ENCODE results near the gene RNF19B.

RNF19B gene

DNA sequence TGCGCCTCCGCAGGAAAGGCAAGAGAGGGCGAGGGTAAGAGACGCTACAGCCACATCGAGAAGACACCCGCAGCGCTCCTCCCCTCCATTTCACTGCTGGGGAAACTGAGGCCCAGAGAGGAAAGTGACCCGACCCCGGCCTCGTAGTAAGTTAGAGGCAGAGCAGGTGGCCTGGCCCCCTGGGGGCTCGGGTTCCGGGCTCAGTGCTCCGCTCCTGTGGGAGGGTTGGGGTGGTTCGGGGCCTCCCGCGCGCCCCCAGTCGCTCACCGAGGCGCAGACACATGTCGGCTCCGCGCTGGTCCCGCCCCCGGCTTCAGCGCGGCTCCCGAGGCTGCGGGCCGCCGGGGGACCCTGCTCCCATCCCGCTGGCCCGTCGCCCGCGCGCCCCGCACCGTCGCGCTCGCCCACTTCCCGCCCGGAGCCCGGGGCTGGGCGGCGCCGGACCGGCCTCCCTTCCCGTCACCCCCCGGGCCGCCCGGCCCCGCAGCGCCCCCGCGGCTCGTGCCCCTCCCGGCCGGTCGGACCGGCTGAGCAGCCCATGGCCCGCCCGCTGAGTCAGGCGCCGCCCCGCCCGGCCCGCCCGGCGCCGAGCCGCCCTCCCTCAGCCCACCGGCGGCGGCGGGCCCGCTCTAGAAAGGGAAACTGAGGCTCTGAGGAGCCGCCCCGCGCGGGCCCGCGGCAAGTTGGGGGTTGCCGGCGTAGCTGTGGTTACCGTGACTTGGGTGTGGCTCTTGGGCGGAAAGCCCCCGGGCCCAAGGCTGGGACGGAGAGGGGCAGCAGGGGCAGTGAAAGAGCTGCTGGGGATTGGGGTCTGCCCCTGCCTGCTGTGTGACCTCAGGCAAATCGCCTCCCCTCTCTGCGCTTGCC, 63.4 kb downstream of the RNF19B start, which contains the start of gene TMEM54:
TSS of gene TMEM54 (minus strand) at position 434 of the 867 bp plus-strand sequence. CDS start at position 283, 151 bp downstream.
- DNase-seq, result no peak

DNA sequence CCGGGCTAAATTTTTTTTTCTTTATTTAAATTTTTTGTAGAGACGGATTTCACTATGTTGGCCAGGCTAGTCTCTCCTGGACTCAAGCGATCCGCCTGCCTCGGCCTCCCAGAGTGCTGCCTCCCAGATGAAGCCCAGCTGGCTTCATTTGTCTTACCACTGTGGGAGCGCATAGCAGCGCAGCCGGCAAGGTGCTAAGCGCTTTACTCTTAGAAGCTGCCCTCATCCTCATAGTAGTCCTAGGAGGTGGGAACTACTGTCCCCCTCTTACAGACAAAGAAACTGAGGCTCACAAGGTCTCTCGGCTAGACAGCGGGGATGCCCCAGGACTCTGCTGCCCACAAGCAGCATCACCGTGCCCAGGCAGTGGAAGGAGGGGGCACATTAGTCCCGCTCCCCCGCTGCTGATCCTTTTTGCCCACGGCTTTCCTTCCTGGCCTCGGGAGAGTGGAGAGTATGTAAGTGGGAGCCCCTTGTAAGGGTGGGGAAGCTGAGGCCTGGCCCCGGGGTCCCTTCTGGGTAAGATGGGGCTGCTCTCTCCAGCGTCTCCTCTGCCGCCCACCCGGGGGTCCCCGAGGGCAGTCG, 64.1 kb downstream of the RNF19B start:
- DNase-seq, result no peak

DNA sequence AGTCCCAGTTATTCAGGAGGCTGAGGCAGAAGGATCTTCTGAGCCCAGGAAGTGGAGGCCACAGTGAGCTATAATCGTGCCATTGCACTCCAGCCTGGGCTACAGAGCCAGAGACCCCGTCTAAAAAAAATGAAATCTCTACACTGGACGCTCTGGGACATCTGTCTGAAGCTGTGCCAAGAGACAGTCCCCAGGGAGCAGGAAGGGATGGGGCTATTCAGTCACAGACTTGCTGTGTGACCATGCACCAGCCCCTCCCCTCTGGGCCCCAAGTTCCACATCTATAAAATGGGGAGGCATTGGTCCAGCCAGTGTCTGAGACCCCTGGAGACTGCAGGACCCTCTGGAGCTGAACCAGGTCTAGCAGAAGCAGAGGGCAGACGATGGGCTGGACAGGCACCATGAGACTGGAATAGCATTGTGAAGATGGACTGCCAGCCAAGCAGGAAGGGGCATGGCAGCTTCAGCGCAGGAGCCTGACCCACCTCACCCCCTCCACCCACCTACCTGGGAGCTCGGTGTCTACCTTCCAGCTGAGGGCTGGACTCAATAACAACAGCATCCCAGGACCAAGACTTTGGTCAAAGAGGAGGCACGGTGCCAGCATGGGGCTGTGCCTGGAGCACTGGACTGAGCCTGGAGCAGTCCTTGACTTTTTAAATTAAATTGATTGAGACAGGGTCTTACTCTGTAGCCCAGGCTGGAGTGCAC, 64.9 kb downstream of the RNF19B start:
- no peak for DNase-seq

DNA sequence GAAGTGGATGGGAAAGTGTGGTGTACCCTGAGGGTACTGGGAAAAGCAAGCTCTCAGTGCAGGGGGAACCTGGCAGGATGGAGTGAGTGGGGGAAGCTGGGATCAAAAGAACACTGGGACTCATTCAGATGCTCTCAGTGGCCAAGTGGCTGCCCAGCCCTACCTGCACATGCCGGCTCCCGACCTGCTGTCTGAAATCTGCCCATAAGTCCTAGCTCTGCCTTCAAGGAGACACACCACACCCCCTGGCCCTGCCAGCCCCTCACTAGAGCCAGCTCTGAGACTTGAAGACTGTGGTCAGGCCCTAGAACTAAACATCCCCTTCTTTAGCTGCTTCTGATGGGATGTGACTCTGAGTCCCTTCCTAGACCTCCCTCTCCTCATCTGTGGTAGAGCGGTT, 65.7 kb downstream of the RNF19B start:
- no peak for DNase-seq

DNA sequence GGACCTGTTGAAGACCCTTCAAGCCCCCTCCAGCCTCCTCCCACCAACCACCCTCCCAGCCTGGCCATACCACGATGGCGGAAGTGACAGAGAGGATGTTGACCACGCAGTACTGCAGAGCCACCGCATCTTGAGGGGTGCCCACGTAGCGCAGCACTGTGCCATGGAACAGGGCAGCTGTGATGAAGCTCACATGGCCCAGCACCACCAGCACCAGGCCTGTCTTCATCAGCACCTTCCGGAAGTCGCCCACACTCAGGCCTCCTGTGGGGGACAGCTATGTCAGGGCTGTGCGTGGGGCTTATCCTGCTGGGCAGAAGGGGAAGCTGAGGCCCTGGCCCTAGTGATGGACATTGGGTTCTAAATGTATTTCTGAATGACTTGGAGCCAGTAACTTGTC, 66.6 kb downstream of the RNF19B start:
- no peak for DNase-seq

DNA sequence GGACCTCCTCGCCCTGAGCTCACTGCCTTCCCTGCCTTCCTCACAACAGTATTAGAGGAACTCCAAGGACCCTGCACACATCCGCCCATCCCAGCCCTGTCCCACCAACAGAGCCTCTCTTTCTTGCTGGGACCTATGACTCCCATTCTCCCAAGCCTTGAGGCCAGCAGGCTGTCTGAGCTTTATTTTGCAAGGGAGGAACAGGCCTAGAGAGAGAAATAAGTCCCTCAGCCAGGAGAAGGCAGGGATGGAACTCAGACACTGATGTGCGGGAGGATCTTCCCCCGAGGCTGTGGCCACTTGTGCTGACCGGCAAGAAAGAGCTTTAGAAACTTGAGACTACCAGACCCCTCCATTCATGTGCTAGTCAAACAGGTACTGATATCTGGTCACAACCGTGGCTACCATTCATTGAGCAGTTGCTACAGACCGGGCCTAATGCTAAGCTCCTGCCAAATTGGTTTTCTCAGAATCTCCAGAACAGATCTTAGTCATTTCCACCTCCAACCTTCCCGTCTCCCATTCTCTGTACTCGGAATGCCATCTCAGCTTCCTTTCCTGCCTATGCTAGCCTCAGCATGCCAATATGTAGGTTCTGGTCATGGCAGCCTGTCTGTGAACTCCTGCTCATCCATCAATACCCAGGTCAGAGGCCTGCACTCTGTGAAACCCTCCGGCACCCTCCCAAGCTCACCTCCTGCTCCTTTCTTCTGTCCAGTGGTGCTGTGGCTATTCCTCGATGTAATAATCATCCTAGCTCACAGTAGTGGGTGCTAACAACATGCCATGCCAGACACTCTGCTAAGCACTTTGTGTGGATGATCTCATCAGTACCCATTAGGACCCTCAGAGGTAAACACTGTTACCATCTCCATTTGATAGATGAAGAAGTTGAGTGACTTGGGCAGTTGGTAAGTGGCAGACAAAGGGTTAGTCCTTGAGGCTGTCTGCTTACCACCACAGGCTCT, 67.2 kb downstream of the RNF19B start:
- DNase-seq, result no peak

DNA sequence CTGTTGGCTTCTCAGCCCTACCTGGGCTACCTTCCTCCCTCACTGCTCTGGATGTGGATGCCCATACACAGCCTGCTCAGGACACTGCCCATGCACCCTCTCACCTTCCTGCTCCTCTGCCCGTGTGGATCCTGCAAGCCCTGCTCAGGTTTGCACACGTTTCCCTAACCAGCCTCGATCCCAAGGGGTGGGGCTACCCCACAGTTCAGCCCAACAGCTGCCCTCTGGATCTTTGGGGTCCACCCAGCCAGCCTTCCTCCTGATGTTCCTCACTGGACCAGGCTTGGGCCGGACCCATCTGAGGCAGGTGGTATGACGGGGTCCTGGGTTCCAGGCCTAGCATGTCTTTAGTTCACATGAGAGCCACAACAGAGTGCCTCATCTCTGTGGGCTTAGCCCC, 68.2 kb downstream of the RNF19B start:
- no peak for DNase-seq

DNA sequence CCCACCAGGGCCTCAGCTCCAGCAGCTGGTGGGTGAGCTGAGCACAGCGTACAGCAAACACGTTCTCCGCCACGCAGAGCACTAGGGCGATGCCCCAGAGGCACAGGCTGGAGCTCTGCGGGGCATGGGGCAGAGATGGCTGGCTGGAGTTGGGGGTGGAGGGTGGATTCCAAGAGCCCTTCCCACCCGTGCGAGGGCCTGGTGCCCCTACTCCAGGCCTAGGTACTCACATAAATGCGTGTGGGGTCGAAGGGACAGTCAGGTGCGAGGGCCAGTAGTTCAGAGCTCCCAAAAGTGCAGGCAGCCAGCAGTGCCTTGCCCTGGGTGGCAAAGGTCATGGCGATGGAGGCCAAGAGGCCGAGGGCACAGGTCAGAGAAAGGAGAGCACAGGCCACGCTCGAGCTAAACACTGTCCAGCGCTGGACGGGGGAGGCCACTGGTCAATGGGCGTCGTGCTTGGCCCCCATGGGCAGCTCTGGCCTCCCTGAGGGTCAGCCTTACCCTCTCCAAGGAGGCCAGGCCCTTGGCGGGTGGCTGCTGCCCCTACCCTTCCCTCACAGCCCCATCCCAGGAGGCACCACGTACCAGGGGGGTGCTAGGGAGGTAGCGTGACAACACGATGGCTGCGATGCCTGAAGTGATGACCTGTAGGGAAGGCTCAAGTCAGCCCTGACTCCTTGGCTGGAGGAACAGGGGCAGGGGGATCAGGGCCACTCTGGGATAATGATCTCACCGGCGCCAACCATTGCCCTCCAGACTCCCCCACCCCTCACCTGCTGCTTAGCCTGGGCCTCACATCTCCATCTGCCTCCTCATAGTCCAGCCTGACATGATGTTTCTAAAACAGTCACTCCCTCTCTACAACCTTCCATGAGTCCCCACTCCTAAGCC, 69.0 kb downstream of the RNF19B start:
- no peak for DNase-seq

DNA sequence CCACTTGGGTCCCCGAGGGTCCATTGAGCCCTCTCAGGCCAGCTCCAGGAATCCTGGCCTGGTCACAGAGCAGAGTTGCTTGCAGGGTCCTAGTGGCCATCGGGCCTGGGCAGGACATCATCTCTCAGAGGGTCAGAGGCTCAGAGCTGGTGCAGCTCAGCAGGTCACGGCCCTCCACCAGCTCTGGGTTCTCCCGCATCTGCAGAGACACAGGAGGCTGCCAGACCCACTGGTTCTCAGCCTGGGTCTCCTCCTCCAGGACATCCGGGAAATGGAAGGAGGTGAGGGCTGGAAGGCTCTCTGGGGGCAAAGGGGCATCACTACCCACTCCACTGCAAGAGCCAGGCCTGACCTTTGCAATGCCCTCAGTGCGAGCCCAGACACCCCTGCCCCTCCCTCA, 69.9 kb downstream of the RNF19B start:
- DNase-seq, result no peak

DNA sequence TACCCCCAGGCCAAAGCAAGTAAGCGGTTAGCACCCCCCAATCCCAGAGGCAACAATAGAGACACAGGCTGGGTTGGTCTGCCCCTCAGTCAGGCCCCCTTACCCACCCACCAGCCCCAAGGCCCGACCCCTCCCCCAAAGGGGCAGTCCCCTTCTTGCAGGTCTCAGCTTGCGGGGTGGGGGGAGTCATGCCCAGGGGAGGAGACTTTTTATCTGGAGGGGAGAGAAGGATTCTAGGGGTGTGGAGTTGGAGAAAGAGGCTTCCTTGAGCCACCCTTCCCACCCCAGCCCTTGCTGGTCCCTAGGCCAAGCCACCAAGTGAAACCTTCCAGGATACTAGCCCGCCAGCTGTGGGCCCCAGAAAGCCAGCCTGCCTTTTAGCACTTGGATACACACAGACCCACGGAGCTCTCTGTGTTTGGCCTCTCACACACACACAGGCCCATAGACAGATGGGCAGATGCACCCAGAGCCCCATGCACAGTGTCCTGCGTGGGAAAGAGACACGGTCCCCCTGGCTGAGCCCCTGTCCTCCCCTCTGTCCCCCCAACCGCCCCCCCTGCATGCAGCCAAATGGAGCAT, 70.5 kb downstream of the RNF19B start:
- DNase-seq, result no peak

DNA sequence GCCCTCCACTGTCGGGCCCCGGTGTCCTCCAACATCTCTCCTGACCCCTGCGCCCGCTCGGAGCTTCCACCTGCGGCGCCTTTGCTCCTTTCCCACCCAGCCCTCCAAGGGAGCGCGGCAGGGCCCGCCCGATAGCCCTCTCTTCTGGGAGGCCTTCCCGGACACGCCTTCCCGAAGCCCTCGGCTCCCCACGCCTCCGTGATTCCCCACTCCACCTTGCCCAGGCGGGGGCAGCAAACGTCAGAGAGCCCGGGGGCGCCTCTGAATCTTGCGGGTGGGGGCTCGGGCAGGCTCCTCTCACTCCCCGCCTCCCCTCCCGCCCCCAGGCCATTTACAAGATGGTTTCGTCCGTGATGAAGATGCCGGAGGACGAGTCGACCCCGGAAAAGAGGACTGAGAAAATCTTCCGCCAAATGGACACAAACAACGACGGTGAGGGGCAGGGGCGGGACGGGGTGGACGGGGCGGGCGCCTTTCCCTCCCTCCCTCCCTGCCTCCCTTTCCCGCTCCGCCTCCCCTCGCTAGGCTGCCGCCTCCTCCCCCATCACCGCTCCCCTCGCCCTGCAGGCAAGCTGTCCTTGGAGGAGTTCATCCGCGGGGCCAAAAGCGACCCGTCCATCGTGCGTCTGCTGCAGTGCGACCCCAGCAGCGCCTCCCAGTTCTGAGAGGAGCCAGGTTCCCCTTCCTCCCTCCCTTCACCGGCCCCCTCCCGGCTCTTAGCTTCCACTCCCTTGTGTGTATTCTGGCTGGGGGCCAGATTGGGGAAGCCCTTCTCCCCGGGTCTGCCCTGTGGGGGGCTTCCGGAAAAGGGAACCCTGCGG, 71.2 kb downstream of the RNF19B start:
- no peak for DNase-seq

DNA sequence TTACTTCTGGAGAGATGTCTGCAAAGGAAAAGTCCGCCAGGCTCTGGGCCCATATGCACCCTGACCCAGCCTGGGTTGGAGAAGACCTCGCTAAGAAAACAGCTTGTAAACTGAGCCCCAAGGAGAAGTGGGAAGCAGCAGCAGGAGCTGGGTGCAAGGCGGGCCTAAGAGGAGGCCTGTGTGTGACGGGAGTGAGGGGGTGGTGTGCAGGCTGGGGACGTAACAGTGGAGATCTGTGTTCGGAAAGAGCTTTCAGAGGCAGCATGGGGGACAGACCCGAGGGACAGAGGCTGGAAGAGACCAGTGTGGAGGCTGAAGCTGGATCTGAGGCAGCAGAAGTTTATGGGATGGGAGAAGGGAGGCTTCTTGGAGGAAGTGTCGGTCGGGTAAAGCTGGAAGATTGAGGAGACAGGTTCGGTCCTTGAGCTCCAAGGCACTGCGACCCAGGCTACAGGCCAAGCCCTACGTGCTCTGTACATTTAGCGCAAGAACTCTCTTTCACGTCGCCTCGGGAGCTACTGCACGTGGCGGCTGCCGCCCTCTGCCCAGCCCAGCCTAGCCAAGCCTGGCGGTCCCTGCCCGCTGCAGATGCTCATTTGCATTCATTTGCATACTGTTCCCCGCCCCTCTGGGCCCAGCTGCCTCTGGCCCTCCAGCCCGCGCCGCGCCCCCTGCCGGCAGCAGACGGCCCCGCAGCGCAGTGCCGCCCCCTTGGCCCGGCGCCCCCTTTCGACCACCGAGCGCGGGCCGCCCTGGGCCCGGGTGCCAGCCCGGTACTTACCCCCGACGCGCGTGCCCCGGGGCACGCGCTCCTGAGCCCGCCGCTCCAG, 72.0 kb downstream of the RNF19B start:
- peak in 1 of 2 donors; percentile 30 for DNase-seq

DNA sequence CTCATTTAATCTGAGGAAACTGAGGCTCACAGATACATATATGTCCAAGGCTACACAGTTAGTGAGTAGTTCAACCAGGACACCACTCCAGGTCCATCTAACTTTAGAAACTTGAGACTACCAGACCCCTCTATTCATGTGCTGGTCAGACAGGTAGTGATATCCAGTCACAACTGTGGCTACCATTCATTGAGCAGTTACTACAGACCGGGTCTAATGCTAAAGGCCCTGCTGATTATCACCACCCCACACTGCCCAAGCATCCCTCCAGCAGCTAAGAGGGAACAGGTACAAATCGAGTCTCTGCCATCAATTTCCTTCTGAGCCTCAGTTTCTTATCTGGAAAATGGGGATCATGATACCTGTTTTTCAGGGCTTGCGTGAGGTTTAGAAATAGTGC, 73.0 kb downstream of the RNF19B start:
- DNase-seq, result no peak

DNA sequence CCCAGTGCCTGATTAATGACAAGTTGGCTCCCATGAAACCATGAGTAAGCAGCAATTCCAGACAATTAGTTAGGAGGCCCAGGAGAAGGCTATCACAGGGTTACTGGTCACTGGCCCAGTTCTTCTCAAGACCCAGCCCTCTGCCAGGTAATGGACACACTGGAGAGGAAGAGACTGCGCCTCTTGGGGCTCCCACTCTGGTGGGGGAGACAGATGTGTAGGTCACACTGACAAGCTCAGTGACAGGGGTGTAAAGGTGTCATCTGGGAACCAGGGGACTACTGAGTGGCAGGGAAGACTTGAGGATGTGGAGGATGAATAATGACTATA, 73.4 kb downstream of the RNF19B start:
- no peak for DNase-seq

DNA sequence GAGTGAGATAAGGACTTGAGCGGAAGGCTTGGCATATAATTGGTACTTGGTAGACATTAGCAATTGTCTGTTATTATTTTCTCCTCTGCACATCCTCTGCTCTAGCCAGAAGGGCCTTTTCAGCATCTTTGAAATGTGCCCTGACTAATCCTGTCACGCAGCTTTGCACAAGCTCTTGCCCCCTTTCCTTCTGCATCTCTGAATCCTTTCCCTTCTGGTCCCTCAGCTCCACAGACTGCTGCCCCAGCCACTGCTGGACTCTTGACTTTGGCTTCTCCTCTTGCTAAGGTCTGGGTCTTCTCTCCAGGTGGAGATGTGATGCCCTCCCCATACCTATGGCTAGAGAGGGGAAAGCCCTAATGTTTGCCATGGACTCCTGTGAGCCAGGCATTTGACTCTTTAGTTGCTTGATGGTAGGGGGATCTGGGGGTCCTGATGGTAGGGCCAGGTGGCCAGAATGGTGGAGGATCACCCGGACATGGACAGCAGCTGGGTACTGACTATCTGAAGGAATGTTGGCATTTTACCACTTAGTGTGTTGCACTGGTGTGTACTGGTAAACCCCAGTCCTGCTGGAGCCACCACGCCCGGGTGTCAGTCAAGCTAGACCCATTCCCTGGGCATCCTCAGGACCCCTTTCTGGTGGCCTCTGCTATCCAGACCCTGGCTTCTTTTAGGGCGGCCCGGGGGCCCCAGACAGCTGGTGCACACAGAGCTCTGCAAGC, 73.9 kb downstream of the RNF19B start:
- no peak for DNase-seq

DNA sequence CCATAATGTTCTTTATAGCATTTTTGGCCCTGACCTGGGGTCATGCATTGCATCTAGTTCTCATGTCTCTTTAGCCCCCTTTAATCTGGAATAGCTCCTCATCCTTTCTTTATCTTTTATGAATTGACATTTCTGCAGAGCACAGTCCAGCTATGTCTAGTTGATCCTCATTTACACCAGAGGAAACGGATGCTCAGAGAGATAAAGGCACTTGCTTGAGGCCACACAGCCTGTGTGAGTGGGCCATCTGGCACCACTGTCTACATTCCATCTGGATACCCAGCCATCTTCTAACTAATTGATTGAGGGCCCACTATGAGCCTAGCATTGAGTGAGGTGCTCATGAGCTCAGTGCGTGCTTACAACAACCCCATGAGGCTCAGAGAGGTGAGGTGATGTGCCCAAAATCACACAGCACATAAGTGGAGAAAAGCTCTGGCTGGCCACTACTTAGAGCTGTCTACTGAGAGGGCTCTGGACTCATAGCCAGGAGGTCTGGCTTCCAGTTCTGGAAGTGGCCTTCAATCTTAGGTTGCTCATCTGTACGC, 74.8 kb downstream of the RNF19B start:
- no peak for DNase-seq

DNA sequence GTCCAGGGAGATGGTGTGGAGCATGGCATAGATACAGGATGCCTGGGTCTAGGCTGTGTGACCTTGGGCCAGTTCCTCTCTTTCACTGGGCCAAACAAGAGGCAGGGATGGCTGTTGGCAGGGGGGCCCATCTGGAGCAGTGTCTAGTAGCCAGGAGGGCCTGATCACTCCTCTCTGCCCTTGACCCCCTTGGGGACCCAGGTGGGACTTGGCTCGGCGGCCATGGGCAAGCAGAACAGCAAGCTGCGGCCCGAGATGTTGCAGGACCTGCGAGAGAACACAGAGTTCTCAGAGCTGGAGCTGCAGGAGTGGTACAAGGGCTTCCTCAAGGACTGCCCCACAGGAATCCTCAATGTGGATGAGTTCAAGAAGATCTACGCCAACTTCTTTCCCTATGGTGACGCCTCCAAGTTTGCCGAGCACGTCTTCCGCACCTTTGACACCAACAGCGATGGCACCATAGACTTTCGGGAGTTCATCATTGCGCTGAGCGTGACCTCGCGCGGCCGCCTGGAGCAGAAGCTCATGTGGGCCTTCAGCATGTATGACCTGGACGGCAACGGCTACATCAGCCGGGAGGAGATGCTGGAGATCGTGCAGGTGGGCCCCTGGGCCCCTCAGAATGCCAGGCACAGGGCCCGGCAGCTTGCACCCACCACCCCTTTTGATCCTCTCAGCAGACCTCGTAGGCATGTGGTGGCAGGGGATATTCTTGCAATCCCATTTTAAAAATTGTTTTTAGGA, 75.8 kb downstream of the RNF19B start:
- no peak for DNase-seq

DNA sequence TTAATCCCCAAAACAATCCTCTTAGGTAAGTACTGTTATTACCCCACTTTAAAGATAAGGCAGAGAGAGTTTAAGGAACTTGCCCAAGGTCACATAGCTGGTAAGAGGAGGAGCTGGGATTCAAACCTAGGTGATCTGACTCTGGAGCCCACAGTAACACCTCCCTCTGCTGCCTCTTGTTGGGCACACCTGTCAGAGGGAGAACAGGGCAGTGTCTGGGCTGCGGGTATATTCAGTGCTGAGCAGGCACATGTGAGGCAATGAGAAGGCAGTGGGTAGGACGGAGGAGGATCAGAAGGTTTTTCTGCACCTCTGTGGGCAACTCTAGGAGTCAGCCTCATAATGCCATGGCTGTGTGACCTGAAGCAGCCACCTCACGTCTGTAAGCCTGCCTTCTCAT, 76.5 kb downstream of the RNF19B start:
- no peak for DNase-seq
